ENCODE measurements around the gene FOXI1.

The FOXI1 gene
- total RNA-seq = 0 to 0.24 (median 0) reads per million in 4 donors

GRCh38 chr5:170105642-170106611, at the start of gene FOXI1:
Gene FOXI1 (plus strand): TSS chr5:170105897. CDS start chr5:170105958, 61 bp downstream.
- no peak for DNase-seq

GRCh38 chr5:170056561-170057267, 49.0 kb upstream of the FOXI1 start:
- DNase-seq = no peak

- no peak for DNase-seq
Observed at GRCh38 chr5:170057311-170057710, 48.4 kb upstream of the FOXI1 start.

- no peak for DNase-seq
Observed at GRCh38 chr5:170059221-170059620, 46.5 kb upstream of the FOXI1 start.

GRCh38 chr5:170067152-170067551, 38.5 kb upstream of the FOXI1 start:
- no peak for DNase-seq

GRCh38 chr5:170067574-170068170, 38.0 kb upstream of the FOXI1 start:
- DNase-seq = no peak

- DNase-seq = no peak
Observed at GRCh38 chr5:170069512-170069911, 36.2 kb upstream of the FOXI1 start.

- DNase-seq = no peak
Observed at GRCh38 chr5:170070556-170071412, 34.9 kb upstream of the FOXI1 start.

GRCh38 chr5:170071748-170072147, 33.9 kb upstream of the FOXI1 start:
- DNase-seq = no peak

GRCh38 chr5:170075696-170076095, 30.0 kb upstream of the FOXI1 start:
- DNase-seq = no peak

- no peak for DNase-seq
Observed at GRCh38 chr5:170076211-170076610, 29.5 kb upstream of the FOXI1 start.

- no peak for DNase-seq
Observed at GRCh38 chr5:170076739-170077138, 29.0 kb upstream of the FOXI1 start.

- DNase-seq = no peak
Observed at GRCh38 chr5:170077526-170077925, 28.2 kb upstream of the FOXI1 start.

GRCh38 chr5:170078458-170078857, 27.2 kb upstream of the FOXI1 start:
- no peak for DNase-seq

GRCh38 chr5:170078931-170079330, 26.8 kb upstream of the FOXI1 start:
- no peak for DNase-seq

- no peak for DNase-seq
Observed at GRCh38 chr5:170080217-170080616, 25.5 kb upstream of the FOXI1 start.

- no peak for DNase-seq
Observed at GRCh38 chr5:170080786-170081445, 24.8 kb upstream of the FOXI1 start.

- DNase-seq = no peak
Observed at GRCh38 chr5:170081616-170082015, 24.1 kb upstream of the FOXI1 start.

GRCh38 chr5:170082701-170083100, 23.0 kb upstream of the FOXI1 start:
- no peak for DNase-seq

GRCh38 chr5:170087168-170087817, 18.4 kb upstream of the FOXI1 start:
- DNase-seq = no peak

GRCh38 chr5:170092455-170093101, 13.1 kb upstream of the FOXI1 start:
- no peak for DNase-seq

Measured in T-helper 1 cell (primary cell).